ENCODE results near the gene CASP7. TPM values are rescaled to one million over a fixed set of nuclear protein-coding genes. Genes with fewer than 3 reads are reported as not detected.

CASP7 gene
- total RNA-seq, 4 donors from 2014 or later: 10.2 to 15.7 (median 11.6) TPM

DNA sequence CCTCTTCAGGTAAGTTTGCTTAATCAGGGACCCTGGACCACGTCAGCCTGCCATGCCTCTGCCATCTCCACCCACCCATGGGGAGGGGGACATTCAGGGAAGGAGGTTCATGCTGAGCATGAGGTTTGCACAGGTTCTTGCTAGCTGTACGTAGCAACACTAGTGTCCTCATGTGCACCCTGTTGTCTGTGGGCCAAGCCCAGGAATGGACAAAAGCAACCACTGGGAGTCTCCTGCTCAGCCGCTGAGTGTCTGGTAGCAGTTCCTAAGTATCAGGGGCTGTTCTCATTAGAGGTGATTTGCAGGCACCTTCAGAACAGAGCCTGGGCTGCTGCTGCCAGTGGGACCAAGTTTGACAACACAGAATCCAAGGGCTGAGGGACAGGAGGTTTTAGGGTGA is 17.9 kb downstream of the CASP7 start:
- H3K27ac ChIP-seq (replicated peaks in 1 of 4): no peak overlapping the region
- H3K36me3 ChIP-seq: peaks cover 21 to 41% (median 31%) of the 10 kb centered on the region in 4 donors
- TF ChIP-seq POLR2AphosphoS5 (IDR thresholded peaks at IDR 0.05): no peak
- no peak for TF ChIP-seq EP300 (IDR thresholded peaks at IDR 0.05)
- no peak for TF ChIP-seq POLR2A (IDR thresholded peaks at IDR 0.05; ENCODE audit: low read depth)
- TF ChIP-seq, protein P1, sequence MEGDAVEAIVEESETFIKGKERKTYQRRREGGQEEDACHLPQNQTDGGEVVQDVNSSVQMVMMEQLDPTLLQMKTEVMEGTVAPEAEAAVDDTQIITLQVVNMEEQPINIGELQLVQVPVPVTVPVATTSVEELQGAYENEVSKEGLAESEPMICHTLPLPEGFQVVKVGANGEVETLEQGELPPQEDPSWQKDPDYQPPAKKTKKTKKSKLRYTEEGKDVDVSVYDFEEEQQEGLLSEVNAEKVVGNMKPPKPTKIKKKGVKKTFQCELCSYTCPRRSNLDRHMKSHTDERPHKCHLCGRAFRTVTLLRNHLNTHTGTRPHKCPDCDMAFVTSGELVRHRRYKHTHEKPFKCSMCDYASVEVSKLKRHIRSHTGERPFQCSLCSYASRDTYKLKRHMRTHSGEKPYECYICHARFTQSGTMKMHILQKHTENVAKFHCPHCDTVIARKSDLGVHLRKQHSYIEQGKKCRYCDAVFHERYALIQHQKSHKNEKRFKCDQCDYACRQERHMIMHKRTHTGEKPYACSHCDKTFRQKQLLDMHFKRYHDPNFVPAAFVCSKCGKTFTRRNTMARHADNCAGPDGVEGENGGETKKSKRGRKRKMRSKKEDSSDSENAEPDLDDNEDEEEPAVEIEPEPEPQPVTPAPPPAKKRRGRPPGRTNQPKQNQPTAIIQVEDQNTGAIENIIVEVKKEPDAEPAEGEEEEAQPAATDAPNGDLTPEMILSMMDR (IDR thresholded peaks at IDR 0.05): no peak
- intact Hi-C loops (cut with DNase I): no loop called here
- WGBS: 86% methylated on average over 2 of the region's 3 CpGs
- no peak overlapping the region for H3K4me3 ChIP-seq
- no peaks in the 10 kb centered on the region for H3K27me3 ChIP-seq
- peaks cover 0 to 18% (median 9%) of the 10 kb centered on the region in 4 donors for H3K9me3 ChIP-seq
- no peak for DNase-seq (ENCODE audit: extremely low spot score)
- peaks cover 0 to 6% (median 0%) of the 10 kb centered on the region in 4 donors for H3K4me1 ChIP-seq

DNA sequence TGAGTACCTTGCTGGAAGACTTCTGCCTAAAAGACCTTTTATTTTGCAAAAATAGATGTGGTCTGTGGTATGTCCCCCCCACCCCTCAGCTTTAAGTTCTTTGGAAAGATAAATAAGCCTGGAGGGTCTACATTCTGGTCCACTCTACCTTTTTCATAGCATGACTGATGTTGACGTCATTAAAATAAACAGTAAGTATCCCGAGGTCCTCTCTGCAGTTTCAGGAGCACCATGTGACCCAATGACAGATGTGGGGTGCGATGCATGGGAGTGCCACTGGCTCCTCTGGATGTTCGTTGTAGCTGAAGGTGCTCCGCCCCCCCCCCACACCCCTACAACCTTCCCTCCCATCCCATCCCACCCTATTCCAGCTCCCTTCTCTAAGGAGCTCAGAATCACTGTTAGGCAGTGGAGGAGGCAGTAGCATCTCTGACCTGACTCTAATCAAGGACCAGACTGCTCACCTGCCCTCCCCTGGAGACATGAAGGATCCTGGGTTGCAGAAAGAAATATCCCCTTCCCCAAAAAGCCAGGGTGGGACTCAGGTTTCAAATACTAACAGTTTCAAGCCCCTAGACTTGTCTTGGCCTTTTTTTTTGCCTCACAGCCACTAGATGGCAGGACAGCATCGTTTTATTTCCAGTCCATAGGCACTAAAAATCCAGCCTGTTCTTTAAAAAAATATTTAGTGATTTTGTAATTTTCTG is 25.1 kb downstream of the CASP7 start:
- intact Hi-C loops (cut with DNase I): loop anchor here (2.0 to 10.0 kb wide), 2 partner anchors 150 to 398 kb away; partner anchors contain the start of genes DCLRE1A and NHLRC2
- no peak for DNase-seq (ENCODE audit: extremely low spot score)
- Histone ChIP-seq H3K4me1 (peaks cover 4 to 43% (median 33%) of the 10 kb centered on the region in 4 donors), H3K4me3 (no peak overlapping the region), H3K36me3 (peaks cover 0 to 17% (median 6%) of the 10 kb centered on the region in 4 donors), H3K9me3 (no peaks in the 10 kb centered on the region), H3K27me3 (no peaks in the 10 kb centered on the region), H3K27ac (replicated peaks in 1 of 4) (no peak overlapping the region)
- 32% methylated on average over 6 of the region's 6 CpGs for WGBS
- TF ChIP-seq POLR2A (IDR thresholded peaks at IDR 0.05; ENCODE audit: low read depth) (no peak), EP300 (IDR thresholded peaks at IDR 0.05) (no peak)
- TF ChIP-seq, protein P1 (IDR thresholded peaks at IDR 0.05): peak; percentile 57 to 72 (median 64)

DNA sequence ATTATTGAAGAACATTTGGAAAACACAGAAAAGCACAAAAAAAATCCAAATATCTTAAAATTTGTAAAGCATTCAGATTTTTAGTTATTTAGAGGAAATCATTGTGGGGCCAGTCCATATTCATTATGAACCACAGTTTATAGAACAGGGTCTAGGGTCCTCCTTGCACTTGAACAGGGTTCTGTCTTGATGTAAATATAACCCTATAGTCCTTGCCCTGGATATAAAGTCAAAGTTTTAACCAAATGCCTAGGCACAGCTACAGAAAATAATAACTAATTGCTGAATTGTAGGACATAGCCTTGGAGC is 25.6 kb downstream of the CASP7 start:
- Histone ChIP-seq H3K27ac (replicated peaks in 1 of 4) (peak overlapping the region in 1 of 4 donors; percentile 37), H3K4me1 (peaks cover 4 to 48% (median 38%) of the 10 kb centered on the region in 4 donors), H3K36me3 (peaks cover 0 to 17% (median 6%) of the 10 kb centered on the region in 4 donors), H3K9me3 (no peaks in the 10 kb centered on the region), H3K4me3 (no peak overlapping the region), H3K27me3 (no peaks in the 10 kb centered on the region)
- no peak for TF ChIP-seq POLR2AphosphoS5 (IDR thresholded peaks at IDR 0.05)
- TF ChIP-seq EP300 (IDR thresholded peaks at IDR 0.05): no peak
- no peak for TF ChIP-seq POLR2A (IDR thresholded peaks at IDR 0.05; ENCODE audit: low read depth)
- TF ChIP-seq, protein P1 (IDR thresholded peaks at IDR 0.05): no peak
- intact Hi-C loops (cut with DNase I): loop anchor here (2.0 to 10.0 kb wide), 2 partner anchors 150 to 398 kb away; partner anchors contain the start of genes DCLRE1A and NHLRC2
- DNase-seq (ENCODE audit: extremely low spot score): no peak

- peaks cover 0 to 11% (median 3%) of the 10 kb centered on the region in 4 donors for H3K36me3 ChIP-seq
- H3K4me3 ChIP-seq: no peak overlapping the region
- no peak for TF ChIP-seq POLR2A (IDR thresholded peaks at IDR 0.05; ENCODE audit: low read depth)
- TF ChIP-seq POLR2AphosphoS5 (IDR thresholded peaks at IDR 0.05): no peak
- TF ChIP-seq, protein P1 (IDR thresholded peaks at IDR 0.05): no peak
- TF ChIP-seq EP300 (IDR thresholded peaks at IDR 0.05): no peak
- H3K9me3 ChIP-seq: no peaks in the 10 kb centered on the region
- peaks cover 7 to 61% (median 51%) of the 10 kb centered on the region in 4 donors for H3K4me1 ChIP-seq
- H3K27ac ChIP-seq (replicated peaks in 1 of 4): no peak overlapping the region
- no peak for DNase-seq (ENCODE audit: extremely low spot score)
- intact Hi-C loops (cut with DNase I): loop anchor here (2.0 to 10.0 kb wide), 2 partner anchors 92 to 148 kb away; partner anchors contain the start of genes DCLRE1A and NHLRC2
- WGBS: 84% methylated on average over 5 of the region's 5 CpGs
- H3K27me3 ChIP-seq: no peaks in the 10 kb centered on the region
Observed at GRCh38 chr10:113706623-113707022, 26.9 kb downstream of the CASP7 start.
